Ishikawa (cell line): ENCODE data around the gene BEND5.

Source experiments
- CEBPB ChIP-seq: IDR thresholded peaks from 2 replicates; pipeline ENCODE4 v1.6.1; 2012
- CREB1 ChIP-seq: IDR thresholded peaks from 2 replicates; pipeline ENCODE4 v1.6.1; 2012; ENCODE audit warnings: low read depth
- EGR1 ChIP-seq: IDR thresholded peaks from 2 replicates; pipeline ENCODE4 v1.6.1; 2012
- EP300 ChIP-seq: IDR thresholded peaks from 2 replicates; pipeline ENCODE4 v1.6.1; 2012; ENCODE audit warnings: borderline replicate concordance
- FOXM1 ChIP-seq: IDR thresholded peaks from 2 replicates; pipeline ENCODE4 v1.6.1; 2012; ENCODE audit warnings: low read depth, borderline replicate concordance
- MAX ChIP-seq: IDR thresholded peaks from 2 replicates; pipeline ENCODE4 v1.6.1; 2012
- NFIC ChIP-seq: IDR thresholded peaks from 2 replicates; pipeline ENCODE4 v1.6.1; 2012
- RAD21 ChIP-seq: IDR thresholded peaks from 2 replicates; pipeline ENCODE4 v1.6.1; 2012; ENCODE audit warnings: low read depth
- TAF1 ChIP-seq: IDR thresholded peaks from 2 replicates; pipeline ENCODE4 v1.6.1; 2012; ENCODE audit warnings: low read depth, mild to moderate bottlenecking
- TCF12 ChIP-seq: IDR thresholded peaks from 2 replicates; pipeline ENCODE4 v1.6.1; 2012; ENCODE audit warnings: low read depth
- TEAD4 ChIP-seq: IDR thresholded peaks from 2 replicates; pipeline ENCODE4 v1.6.1; 2012
- YY1 ChIP-seq: IDR thresholded peaks from 2 replicates; pipeline ENCODE4 v1.6.1; 2012; ENCODE audit warnings: low read depth
- ZBTB7A ChIP-seq: IDR thresholded peaks from 2 replicates; pipeline ENCODE4 v1.6.1; 2012; ENCODE audit warnings: low read depth
- TF ChIP-seq, protein P1 (sequence below): IDR thresholded peaks from 2 replicates; pipeline ENCODE4 v1.6.1; 2012; ENCODE audit warnings: low read depth, mild to moderate bottlenecking
- TF ChIP-seq, protein P2 (sequence below): IDR thresholded peaks from 2 replicates; pipeline ENCODE4 v1.6.1; 2012

Gene BEND5

DNA sequence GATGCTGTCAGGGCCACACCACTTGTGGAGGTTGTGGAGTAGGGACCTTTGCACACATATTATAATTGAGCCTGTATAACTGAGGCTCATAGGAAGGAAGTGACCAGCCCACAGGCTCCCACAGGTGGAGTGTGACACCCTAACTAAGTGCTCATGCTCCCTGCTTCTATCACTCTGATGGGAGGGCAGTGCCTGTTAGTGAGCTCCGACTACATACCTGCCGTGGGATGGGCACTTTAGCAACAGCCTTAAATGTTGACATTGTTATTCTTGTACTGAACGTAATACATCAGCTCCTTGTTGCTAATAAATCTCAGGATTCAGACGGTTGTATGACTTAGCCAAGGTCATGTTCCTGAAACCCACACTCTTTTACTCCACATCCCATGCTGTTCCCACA is 58.0 kb downstream of the BEND5 start:
- no peak for TF ChIP-seq NFIC
- TF ChIP-seq MAX, result no peak
- TF ChIP-seq TAF1, result no peak
- TF ChIP-seq, protein P1, sequence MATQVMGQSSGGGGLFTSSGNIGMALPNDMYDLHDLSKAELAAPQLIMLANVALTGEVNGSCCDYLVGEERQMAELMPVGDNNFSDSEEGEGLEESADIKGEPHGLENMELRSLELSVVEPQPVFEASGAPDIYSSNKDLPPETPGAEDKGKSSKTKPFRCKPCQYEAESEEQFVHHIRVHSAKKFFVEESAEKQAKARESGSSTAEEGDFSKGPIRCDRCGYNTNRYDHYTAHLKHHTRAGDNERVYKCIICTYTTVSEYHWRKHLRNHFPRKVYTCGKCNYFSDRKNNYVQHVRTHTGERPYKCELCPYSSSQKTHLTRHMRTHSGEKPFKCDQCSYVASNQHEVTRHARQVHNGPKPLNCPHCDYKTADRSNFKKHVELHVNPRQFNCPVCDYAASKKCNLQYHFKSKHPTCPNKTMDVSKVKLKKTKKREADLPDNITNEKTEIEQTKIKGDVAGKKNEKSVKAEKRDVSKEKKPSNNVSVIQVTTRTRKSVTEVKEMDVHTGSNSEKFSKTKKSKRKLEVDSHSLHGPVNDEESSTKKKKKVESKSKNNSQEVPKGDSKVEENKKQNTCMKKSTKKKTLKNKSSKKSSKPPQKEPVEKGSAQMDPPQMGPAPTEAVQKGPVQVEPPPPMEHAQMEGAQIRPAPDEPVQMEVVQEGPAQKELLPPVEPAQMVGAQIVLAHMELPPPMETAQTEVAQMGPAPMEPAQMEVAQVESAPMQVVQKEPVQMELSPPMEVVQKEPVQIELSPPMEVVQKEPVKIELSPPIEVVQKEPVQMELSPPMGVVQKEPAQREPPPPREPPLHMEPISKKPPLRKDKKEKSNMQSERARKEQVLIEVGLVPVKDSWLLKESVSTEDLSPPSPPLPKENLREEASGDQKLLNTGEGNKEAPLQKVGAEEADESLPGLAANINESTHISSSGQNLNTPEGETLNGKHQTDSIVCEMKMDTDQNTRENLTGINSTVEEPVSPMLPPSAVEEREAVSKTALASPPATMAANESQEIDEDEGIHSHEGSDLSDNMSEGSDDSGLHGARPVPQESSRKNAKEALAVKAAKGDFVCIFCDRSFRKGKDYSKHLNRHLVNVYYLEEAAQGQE, result no peak
- no peak for TF ChIP-seq YY1

- no peak for TF ChIP-seq YY1
- no peak for TF ChIP-seq TEAD4
- no peak for TF ChIP-seq FOXM1
- TF ChIP-seq TCF12, result no peak
- no peak for TF ChIP-seq EP300
- TF ChIP-seq TAF1, result no peak
- no peak for TF ChIP-seq RAD21
- TF ChIP-seq CREB1, result no peak
- TF ChIP-seq, protein P2, sequence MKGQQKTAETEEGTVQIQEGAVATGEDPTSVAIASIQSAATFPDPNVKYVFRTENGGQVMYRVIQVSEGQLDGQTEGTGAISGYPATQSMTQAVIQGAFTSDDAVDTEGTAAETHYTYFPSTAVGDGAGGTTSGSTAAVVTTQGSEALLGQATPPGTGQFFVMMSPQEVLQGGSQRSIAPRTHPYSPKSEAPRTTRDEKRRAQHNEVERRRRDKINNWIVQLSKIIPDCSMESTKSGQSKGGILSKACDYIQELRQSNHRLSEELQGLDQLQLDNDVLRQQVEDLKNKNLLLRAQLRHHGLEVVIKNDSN, result no peak
- TF ChIP-seq, protein P1, result no peak
- TF ChIP-seq MAX, result no peak
- no peak for TF ChIP-seq ZBTB7A
- TF ChIP-seq CEBPB, result no peak
Observed at GRCh38 chr1:48718116-48718630, 58.5 kb downstream of the BEND5 start.

GRCh38 chr1:48717082-48717481 is 59.6 kb downstream of the BEND5 start:
- TF ChIP-seq, protein P1, result no peak
- no peak for TF ChIP-seq CREB1
- TF ChIP-seq EGR1, result no peak
- no peak for TF ChIP-seq YY1
- TF ChIP-seq TEAD4, result no peak
- no peak for TF ChIP-seq ZBTB7A
- no peak for TF ChIP-seq FOXM1
- no peak for TF ChIP-seq EP300
- TF ChIP-seq, protein P2, result no peak
- TF ChIP-seq CEBPB, result no peak
- TF ChIP-seq TAF1, result no peak
- no peak for TF ChIP-seq MAX
- no peak for TF ChIP-seq NFIC
- no peak for TF ChIP-seq TCF12
- no peak for TF ChIP-seq RAD21

DNA sequence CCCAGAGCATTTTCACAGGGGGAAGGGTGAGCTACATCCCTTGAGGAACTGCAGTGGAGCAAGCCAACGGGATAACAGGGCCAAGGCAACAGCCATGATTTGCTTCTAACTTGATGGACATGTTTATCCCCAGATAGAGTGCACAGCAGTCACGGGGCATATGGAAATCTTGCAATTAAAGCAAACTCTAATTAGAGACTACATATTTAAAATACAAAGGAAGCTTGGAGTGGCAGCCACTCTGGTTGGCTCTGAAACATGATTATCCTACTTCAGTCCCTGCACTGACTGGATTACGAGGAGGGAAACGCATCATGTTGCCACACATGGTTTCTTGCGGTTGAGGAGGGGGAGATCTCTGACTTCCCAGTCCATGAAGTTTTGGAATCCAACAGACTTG is 60.8 kb downstream of the BEND5 start:
- no peak for TF ChIP-seq ZBTB7A
- TF ChIP-seq MAX, result no peak
- no peak for TF ChIP-seq YY1
- no peak for TF ChIP-seq NFIC
- no peak for TF ChIP-seq FOXM1
- TF ChIP-seq CEBPB, result no peak
- TF ChIP-seq, protein P1, result no peak
- no peak for TF ChIP-seq EP300
- TF ChIP-seq TCF12, result no peak
- TF ChIP-seq TEAD4, result no peak
- TF ChIP-seq, protein P2, result no peak
- TF ChIP-seq TAF1, result no peak
- TF ChIP-seq RAD21, result no peak
- TF ChIP-seq CREB1, result no peak
- TF ChIP-seq EGR1, result no peak
